BLaER1 (cell line): ENCODE data around the gene KCNK2.

Experiments used
- H3K27ac ChIP-seq: shearing (Covaris generic); formaldehyde crosslinking; 2 replicates; pipeline ENCODE4 v1.8.1; 2022
- H3K27me3 ChIP-seq: shearing (Covaris generic); formaldehyde crosslinking; 2 replicates; pipeline ENCODE4 v1.8.1; 2022
- H3K36me3 ChIP-seq: shearing (Covaris generic); formaldehyde crosslinking; 2 replicates; pipeline ENCODE4 v1.8.1; 2022
- H3K4me1 ChIP-seq: shearing (Covaris generic); formaldehyde crosslinking; 2 replicates; pipeline ENCODE4 v1.8.1; 2022
- H3K4me2 ChIP-seq: shearing (Covaris generic); formaldehyde crosslinking; 2 replicates; pipeline ENCODE4 v1.8.1; 2022
- H3K4me3 ChIP-seq: shearing (Covaris generic); formaldehyde crosslinking; 2 replicates; pipeline ENCODE4 v1.8.1; 2022
- H3K9ac ChIP-seq: shearing (Covaris generic); formaldehyde crosslinking; 2 replicates; pipeline ENCODE4 v1.8.1; 2022
- H3K9me3 ChIP-seq: shearing (Covaris generic); formaldehyde crosslinking; 2 replicates; pipeline ENCODE4 v1.8.1; 2022
- H4K20me1 ChIP-seq: shearing (Covaris generic); formaldehyde crosslinking; 2 replicates; pipeline ENCODE4 v1.8.1; 2022
- Cebpa-rat ChIP-seq: shearing (Covaris generic); IDR thresholded peaks from 2 replicates; pipeline ENCODE4 v1.8.1; 2022

The KCNK2 gene

GRCh38 chr1:215056584-215056983 is 26.0 kb upstream of the KCNK2 start:
- no peak overlapping the region for H3K27ac ChIP-seq

DNA sequence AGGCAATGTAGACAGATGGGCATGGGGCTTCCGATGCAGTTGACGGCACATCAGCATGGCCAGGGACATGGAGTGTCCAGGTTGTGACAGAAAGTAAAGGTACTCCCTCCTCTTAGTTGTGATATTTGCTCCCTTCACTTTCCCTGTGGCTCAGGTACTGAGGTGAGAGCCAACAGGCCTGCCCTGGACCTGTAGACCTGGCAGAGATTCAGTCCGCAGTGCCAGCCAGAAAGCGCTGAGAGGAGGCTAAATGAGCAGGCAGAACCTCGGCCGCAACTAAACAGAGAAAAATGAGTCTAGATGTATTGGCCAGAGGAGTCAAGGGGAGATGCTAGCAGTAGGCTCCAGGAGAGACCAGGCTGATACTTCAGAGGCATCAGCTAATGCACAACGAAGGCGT is 22.6 kb upstream of the KCNK2 start:
- H3K36me3 ChIP-seq, result no peaks in the 10 kb centered on the region
- no peaks in the 10 kb centered on the region for H3K27me3 ChIP-seq
- no peaks in the 10 kb centered on the region for H3K9me3 ChIP-seq
- no peaks in the 10 kb centered on the region for H4K20me1 ChIP-seq
- H3K4me1 ChIP-seq, result no peaks in the 10 kb centered on the region
- no peak overlapping the region for H3K27ac ChIP-seq
- H3K4me3 ChIP-seq, result no peak overlapping the region
- H3K4me2 ChIP-seq, result no peak overlapping the region
- no peak for TF ChIP-seq Cebpa-rat
- no peak overlapping the region for H3K9ac ChIP-seq

More at GRCh38 chr1:215056584-215056983, 26.0 kb upstream of the KCNK2 start:
- TF ChIP-seq Cebpa-rat, result no peak
- H3K4me1 ChIP-seq, result no peaks in the 10 kb centered on the region
- no peak overlapping the region for H3K9ac ChIP-seq
- H3K4me3 ChIP-seq, result no peak overlapping the region
- H4K20me1 ChIP-seq, result no peaks in the 10 kb centered on the region
- H3K4me2 ChIP-seq, result no peak overlapping the region
- no peaks in the 10 kb centered on the region for H3K9me3 ChIP-seq
- H3K27me3 ChIP-seq, result no peaks in the 10 kb centered on the region
- no peaks in the 10 kb centered on the region for H3K36me3 ChIP-seq

- H3K4me1 ChIP-seq, result no peaks in the 10 kb centered on the region
- no peak overlapping the region for H3K4me2 ChIP-seq
- H3K9ac ChIP-seq, result no peak overlapping the region
- no peak overlapping the region for H3K4me3 ChIP-seq
- TF ChIP-seq Cebpa-rat, result no peak
- no peaks in the 10 kb centered on the region for H3K27me3 ChIP-seq
- no peaks in the 10 kb centered on the region for H4K20me1 ChIP-seq
- H3K9me3 ChIP-seq, result no peaks in the 10 kb centered on the region
- no peaks in the 10 kb centered on the region for H3K36me3 ChIP-seq
- H3K27ac ChIP-seq, result no peak overlapping the region
Observed at GRCh38 chr1:215064327-215064726, 18.2 kb upstream of the KCNK2 start.

DNA sequence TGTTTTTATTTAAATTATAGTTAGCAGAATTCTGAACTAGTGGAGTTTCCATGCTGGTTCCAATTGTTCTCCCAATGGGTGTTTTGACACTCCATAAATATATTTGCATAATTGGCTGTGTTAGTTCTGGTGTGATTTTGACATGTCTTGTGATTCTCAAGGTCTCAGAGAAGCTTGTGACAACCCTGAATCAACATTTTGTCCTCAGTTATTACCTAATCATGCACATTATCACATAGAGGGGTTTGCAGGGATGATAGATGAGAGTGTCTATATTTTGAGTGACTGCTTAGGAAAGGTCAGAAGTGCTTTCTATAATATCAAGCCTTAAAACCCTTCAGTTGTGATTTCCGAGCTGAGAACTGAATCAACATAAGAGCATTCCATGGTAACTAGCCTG is 11.5 kb upstream of the KCNK2 start:
- Histone ChIP-seq H3K4me1 (no peaks in the 10 kb centered on the region), H3K36me3 (no peaks in the 10 kb centered on the region), H4K20me1 (no peaks in the 10 kb centered on the region), H3K9me3 (no peaks in the 10 kb centered on the region), H3K4me3 (no peak overlapping the region), H3K9ac (no peak overlapping the region), H3K27me3 (no peaks in the 10 kb centered on the region), H3K4me2 (no peak overlapping the region), H3K27ac (no peak overlapping the region)
- TF ChIP-seq Cebpa-rat, result no peak

- Histone ChIP-seq H3K27ac (no peak overlapping the region), H3K36me3 (no peaks in the 10 kb centered on the region), H4K20me1 (no peaks in the 10 kb centered on the region), H3K4me2 (no peak overlapping the region), H3K9me3 (no peaks in the 10 kb centered on the region), H3K4me1 (no peaks in the 10 kb centered on the region), H3K9ac (no peak overlapping the region), H3K27me3 (no peaks in the 10 kb centered on the region), H3K4me3 (no peak overlapping the region)
- no peak for TF ChIP-seq Cebpa-rat
Observed at GRCh38 chr1:215076322-215076721, 6.2 kb upstream of the KCNK2 start.

DNA sequence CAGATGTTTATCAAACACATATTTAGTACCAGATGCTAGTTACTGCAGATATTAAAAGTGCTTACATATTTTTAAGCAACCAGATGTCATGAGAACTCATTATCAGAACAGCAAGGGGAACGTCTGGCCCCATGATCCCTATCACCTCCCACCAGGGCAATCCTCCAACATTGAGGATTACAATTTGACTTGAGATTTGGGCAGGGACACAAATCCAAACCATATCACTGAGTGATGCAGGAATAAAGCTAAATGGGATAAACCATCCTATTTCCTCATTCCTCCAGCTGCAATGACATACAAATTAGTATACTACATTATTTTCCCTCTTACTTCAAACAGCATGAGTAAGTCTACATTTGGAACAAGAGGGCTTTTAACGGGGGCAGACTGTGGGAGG is 3.1 kb upstream of the KCNK2 start:
- no peaks in the 10 kb centered on the region for H3K27me3 ChIP-seq

DNA sequence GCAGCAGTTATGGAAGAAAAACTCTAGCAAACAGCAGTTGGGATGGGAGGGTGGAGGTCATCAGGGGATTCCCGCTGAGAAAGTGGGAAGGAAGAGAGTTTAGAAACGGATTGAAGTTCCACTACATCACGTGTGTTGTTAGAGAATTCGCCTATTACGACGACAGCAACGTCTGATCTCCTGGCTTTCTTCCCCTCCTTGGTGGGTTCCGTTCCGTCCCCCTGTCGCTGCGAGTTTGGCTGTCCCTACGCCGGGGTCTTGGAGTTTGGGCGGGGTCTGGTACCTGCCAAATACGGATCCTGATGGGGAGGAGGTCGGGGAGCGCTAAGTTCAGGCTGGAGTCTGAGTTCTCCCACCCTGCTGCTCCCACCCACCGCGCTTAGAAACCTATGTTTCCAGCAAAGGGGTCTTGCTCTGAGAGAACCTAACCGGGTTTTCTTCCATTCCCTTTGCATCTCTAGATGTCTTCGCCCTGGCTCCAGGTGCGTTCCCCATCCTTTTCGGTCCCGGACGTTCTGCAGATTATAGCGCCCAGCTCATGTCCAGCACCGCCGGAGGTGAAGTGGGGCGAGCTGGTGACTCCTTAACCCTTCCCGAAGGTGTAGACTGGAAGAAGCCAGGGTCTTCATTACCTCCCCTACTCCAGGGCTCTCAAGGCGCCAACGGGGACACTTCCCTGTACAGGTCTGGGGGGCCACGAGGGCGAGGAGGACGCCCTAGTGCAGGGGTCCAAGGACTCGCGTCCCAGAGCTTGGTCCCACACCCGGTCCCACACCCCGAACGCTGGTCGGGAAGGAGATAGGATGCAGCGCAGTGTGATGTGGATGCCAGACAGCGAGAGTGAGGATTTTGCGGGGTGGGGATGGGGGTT is 641 bp upstream of the KCNK2 start:
- Histone ChIP-seq H3K4me3 (no peak overlapping the region), H3K9me3 (peaks cover 18% of the 10 kb centered on the region), H3K27me3 (no peaks in the 10 kb centered on the region), H3K4me1 (no peaks in the 10 kb centered on the region), H3K4me2 (no peak overlapping the region), H3K27ac (no peak overlapping the region), H4K20me1 (no peaks in the 10 kb centered on the region), H3K36me3 (no peaks in the 10 kb centered on the region), H3K9ac (no peak overlapping the region)
- no peak for TF ChIP-seq Cebpa-rat

More for the DNA sequence above, 3.1 kb upstream of the KCNK2 start:
- Histone ChIP-seq H3K4me1 (no peaks in the 10 kb centered on the region), H3K4me2 (no peak overlapping the region), H3K4me3 (no peak overlapping the region), H3K9me3 (peaks cover 18% of the 10 kb centered on the region), H3K36me3 (no peaks in the 10 kb centered on the region), H3K27ac (no peak overlapping the region), H4K20me1 (no peaks in the 10 kb centered on the region), H3K9ac (no peak overlapping the region)
- no peak for TF ChIP-seq Cebpa-rat

DNA sequence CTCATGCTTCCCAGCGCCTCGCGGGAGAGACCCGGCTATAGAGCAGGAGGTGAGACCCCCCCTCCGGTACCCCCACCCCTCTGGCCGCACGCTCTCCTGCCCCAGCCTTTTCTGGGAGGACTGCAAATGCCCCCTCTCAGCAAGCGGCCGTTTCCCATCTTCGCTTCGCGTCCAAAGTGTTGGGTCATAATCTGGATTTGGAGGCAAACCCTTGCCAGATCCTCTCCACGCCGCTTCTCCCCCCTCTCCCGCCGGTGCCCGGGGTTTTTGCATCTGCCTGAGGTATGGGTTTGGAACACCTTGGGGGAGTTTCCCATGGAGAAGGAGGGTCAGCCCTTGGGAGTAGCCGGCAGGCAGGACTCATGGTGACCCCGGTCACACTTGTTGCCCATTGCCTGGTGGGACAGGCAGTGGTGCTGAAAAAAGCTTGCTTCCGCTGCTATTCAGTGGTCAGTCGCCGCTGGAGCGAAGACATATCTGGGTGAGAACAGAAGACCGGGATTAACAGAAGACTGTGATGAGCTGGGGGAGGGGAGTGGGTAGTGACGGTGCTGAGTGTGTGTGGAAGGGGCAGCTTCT is 935 bp downstream of the KCNK2 start:
- no peaks in the 10 kb centered on the region for H3K27me3 ChIP-seq
- TF ChIP-seq Cebpa-rat, result no peak
- H3K9me3 ChIP-seq, result peaks cover 18% of the 10 kb centered on the region
- no peak overlapping the region for H3K4me2 ChIP-seq
- H3K4me1 ChIP-seq, result no peaks in the 10 kb centered on the region
- H4K20me1 ChIP-seq, result no peaks in the 10 kb centered on the region
- H3K4me3 ChIP-seq, result no peak overlapping the region
- no peak overlapping the region for H3K9ac ChIP-seq
- H3K36me3 ChIP-seq, result no peaks in the 10 kb centered on the region
- no peak overlapping the region for H3K27ac ChIP-seq

- H3K9ac ChIP-seq, result no peak overlapping the region
- H3K4me3 ChIP-seq, result no peak overlapping the region
- H3K27me3 ChIP-seq, result no peaks in the 10 kb centered on the region
- no peak overlapping the region for H3K4me2 ChIP-seq
- H3K36me3 ChIP-seq, result no peaks in the 10 kb centered on the region
- peaks cover 18% of the 10 kb centered on the region for H3K9me3 ChIP-seq
- no peak for TF ChIP-seq Cebpa-rat
- H3K27ac ChIP-seq, result no peak overlapping the region
- H4K20me1 ChIP-seq, result no peaks in the 10 kb centered on the region
- no peaks in the 10 kb centered on the region for H3K4me1 ChIP-seq
Observed at GRCh38 chr1:215084621-215085020, 2.1 kb downstream of the KCNK2 start.

DNA sequence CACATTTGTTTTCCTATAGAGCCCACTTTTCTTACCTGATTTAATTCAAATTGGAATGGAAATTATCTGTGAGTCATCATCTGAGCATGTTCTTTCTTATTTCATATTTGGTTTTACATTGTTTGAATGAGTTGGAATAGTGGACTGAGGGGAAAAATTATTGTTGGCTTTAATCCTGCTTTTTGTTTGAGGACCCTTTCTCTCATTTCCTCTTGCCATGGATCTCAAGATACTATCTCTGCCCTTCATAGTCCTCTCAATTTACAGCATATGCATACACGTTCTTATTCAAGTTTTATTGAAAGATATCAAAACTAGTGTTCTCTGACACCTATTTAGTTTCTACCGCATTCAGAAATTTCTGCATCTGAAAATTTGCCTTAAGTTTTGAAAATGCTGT is 5.1 kb downstream of the KCNK2 start:
- Histone ChIP-seq H3K9ac (no peak overlapping the region), H3K36me3 (no peaks in the 10 kb centered on the region), H3K4me1 (no peaks in the 10 kb centered on the region), H3K27me3 (no peaks in the 10 kb centered on the region), H4K20me1 (no peaks in the 10 kb centered on the region), H3K9me3 (peaks cover 7% of the 10 kb centered on the region), H3K4me2 (no peak overlapping the region), H3K27ac (no peak overlapping the region), H3K4me3 (no peak overlapping the region)
- TF ChIP-seq Cebpa-rat, result no peak
